HFF-Myc (cell line): Measurements from ENCODE around the gene GLI3.

ENCODE experiments used
- DNase-seq: peaks from one replicate; pipeline ENCODE4 v3.0.0-alpha.2; 2011; ENCODE audit warnings: low read depth; ENCODE audit errors: extremely low read depth
- H3K4me3 ChIP-seq: replicated peaks from 2 replicates; pipeline ENCODE4 v1.5.1; 2011; ENCODE audit warnings: low read depth, mild to moderate bottlenecking, control low read depth, low read length
- CTCF ChIP-seq: IDR thresholded peaks from 2 replicates; pipeline ENCODE4 v1.5.1; 2012; ENCODE audit warnings: mild to moderate bottlenecking, low read depth, low read length, control low read depth; ENCODE audit errors: missing control alignments

The GLI3 gene

GRCh38 chr7:42224391-42225003 is 12.5 kb downstream of the GLI3 start:
- peak; percentile 15 for TF ChIP-seq CTCF
- DNase-seq = no peak
- no peak overlapping the region for H3K4me3 ChIP-seq

- TF ChIP-seq CTCF = no peak
- no peak overlapping the region for H3K4me3 ChIP-seq
- DNase-seq = no peak
Observed at GRCh38 chr7:42222891-42223290, 14.1 kb downstream of the GLI3 start.

- DNase-seq = no peak
- no peak overlapping the region for H3K4me3 ChIP-seq
- no peak for TF ChIP-seq CTCF
Observed at GRCh38 chr7:42222125-42222524, 14.9 kb downstream of the GLI3 start.

- no peak overlapping the region for H3K4me3 ChIP-seq
- no peak for DNase-seq
- TF ChIP-seq CTCF = no peak
Observed at GRCh38 chr7:42221304-42221703, 15.7 kb downstream of the GLI3 start.

- H3K4me3 ChIP-seq = no peak overlapping the region
- DNase-seq = no peak
- TF ChIP-seq CTCF = no peak
Observed at GRCh38 chr7:42219447-42219846, 17.6 kb downstream of the GLI3 start.

- H3K4me3 ChIP-seq = no peak overlapping the region
- DNase-seq = no peak
- TF ChIP-seq CTCF = no peak
Observed at GRCh38 chr7:42218248-42218647, 18.8 kb downstream of the GLI3 start.

- DNase-seq = no peak
- H3K4me3 ChIP-seq = no peak overlapping the region
- TF ChIP-seq CTCF = no peak
Observed at GRCh38 chr7:42217548-42217947, 19.5 kb downstream of the GLI3 start.
